HG03432 (cell line): ENCODE measurements around the gene FHAD1.
A peak's percentile ranks its signal among the peaks of the same experiment; 100 is the strongest.

Experiments used
- ATAC-seq: cut with Tn5 transposase; IDR thresholded peaks from one replicate; pipeline ENCODE4 v1.9.1; 2021; ENCODE audit warnings: mild to moderate bottlenecking, moderate library complexity; ENCODE audit not compliant: unreplicated experiment

The FHAD1 gene

GRCh38 chr1:15343729-15344128, 96.7 kb downstream of the FHAD1 start:
- no peak for ATAC-seq

GRCh38 chr1:15344380-15344779, 97.4 kb downstream of the FHAD1 start:
- no peak for ATAC-seq

- ATAC-seq = no peak
Observed at GRCh38 chr1:15344800-15345704, 98.0 kb downstream of the FHAD1 start.

GRCh38 chr1:15345705-15346345, 98.8 kb downstream of the FHAD1 start:
- peak; percentile 62 for ATAC-seq

GRCh38 chr1:15346346-15347030, 99.5 kb downstream of the FHAD1 start:
- no peak for ATAC-seq

DNA sequence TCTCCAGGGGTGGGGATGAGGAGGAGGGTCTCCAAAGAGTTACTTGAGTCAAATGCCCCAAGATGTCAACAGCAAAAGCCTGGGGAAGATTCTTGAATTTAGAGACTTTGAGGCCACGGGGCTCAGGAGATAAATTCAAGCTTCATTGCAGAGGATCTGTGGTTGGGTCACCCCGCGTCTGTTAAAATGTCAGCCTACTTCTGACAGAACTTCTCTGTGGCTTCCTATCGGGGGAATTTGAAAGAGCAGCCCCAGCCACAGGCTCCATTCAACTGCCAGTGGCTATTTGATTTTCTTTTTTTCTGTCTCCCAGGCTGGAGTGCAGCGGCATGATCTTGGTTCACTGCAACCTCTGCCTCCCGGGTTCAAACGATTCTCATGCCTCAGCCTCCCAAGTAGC, 100.2 kb downstream of the FHAD1 start:
- ATAC-seq = no peak

GRCh38 chr1:15348648-15349047, 101.6 kb downstream of the FHAD1 start:
- ATAC-seq = no peak

DNA sequence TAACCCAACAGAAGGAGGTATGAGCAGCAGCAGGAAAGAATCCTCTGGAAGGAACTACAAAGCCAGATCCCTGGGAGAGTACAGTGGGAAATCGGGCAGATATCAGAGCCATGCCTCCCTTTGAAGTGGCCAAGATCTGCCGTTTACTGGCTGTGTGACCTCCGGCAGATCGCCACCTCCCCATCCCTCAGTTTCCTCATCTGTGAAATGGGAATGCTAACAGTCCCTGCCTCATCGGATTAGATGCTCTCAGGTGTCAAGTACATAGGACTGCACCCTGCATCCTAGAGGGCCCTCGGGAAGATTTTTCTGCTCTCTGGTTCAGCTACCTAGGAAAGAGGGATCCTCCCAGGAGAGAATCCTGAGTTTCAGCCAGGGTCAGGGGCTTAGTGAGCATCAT, 102.1 kb downstream of the FHAD1 start:
- no peak for ATAC-seq

GRCh38 chr1:15350151-15350550, 103.1 kb downstream of the FHAD1 start:
- ATAC-seq = no peak

- no peak for ATAC-seq
Observed at GRCh38 chr1:15350551-15351200, 103.7 kb downstream of the FHAD1 start.

- no peak for ATAC-seq
Observed at GRCh38 chr1:15351310-15351709, 104.3 kb downstream of the FHAD1 start.

DNA sequence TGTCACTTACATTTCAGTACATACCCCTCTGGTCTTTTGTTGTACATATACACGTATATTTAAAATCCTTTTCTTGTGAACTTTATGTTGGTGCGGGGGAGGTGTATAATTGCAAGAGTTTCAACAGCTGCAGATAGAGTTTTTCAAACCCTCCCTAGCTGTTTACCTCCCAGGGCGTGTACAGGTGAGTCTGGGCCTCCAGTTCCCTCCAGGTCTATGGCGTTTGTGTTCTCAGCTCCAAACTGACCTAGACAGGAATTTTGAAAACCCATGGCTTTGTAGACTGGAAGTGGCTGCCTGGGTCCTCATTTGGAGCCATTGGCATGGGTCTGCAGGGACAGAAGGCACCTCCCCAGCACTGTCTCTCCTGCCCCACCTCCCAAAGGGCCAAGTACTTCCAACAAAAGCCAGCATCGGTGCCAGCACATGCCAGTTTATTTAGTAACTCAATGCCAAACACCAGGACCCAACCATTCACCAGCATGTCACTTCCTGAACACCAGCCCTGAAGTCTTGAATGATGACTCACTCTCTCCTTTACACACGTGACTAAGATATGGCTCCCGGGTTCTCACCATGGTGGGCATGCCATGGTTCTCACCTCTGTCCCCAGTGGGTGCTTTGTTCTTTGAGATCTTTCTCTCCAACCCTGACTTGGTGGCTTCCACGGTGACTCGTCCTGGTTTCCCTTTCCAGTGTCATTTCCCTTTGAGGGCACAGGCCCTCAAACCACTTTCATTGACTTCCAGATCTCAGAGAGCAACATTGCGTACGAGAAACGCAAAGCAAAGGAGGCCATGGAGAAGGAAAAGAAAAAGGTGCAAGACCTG, 105.3 kb downstream of the FHAD1 start:
- ATAC-seq = no peak

DNA sequence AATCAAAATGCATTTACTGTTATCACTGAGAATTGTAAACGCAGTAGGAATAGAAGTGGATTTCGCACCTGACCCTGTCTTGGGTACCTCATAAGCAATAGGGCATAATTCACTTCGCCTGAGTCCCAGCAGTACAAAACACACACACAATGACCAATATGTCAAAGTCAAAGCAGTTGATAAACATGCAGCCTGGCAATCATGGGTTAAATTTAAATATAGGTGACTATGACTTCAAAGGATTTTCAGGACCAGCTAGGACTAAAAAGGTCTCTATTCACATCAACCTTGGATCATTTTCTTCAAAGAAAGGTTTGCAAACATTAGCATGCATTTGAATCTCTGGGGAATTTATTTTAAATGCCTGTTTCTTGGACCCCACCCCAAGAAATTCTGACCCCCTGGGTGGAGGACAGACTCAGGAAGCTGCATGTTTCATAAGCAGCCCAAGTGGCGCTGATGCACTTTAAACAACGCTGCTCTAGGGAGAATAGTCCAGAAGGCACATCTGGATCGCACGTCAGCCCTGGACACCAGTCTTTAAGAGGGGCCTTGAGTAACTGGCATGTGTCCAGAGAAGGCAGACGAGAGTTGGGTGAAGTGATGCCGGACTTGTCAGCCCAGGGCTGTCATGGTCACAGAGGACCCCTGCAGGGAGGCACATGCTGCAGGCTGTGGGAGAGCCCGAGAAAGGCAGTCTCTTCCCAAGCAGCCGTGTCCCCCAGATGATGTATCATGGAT, 107.0 kb downstream of the FHAD1 start:
- no peak for ATAC-seq

GRCh38 chr1:15354580-15354965, 107.5 kb downstream of the FHAD1 start:
- ATAC-seq = no peak

DNA sequence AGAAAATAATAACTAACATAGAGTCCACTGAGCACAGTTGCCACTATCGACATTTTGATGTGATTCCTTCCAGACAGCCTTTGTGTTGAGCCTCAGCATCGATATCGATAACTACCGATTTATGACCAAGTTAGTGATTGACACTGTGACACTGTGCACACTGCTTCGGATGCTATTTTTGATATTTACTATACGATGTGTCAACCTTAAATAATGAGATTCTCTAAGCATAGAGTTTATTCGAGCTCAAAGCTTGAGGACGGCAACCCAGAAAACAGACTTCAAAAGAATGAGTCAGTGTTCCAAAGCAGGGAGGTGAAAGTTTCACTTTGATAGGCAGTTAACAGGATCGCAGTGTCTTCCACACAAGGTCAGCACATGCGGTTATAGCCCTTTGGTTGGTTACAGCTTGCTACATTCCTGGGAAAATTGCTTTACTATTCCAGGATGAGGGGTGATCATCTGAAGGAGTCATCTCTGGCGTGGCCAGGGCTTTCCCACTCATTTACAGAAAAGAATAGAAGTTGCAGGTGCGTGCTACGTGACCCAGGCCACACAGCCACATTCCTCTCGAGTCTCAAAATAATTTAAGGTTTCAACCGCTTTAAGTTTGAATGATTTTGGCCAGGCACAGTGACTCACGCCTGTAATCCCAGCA, 109.1 kb downstream of the FHAD1 start:
- no peak for ATAC-seq

DNA sequence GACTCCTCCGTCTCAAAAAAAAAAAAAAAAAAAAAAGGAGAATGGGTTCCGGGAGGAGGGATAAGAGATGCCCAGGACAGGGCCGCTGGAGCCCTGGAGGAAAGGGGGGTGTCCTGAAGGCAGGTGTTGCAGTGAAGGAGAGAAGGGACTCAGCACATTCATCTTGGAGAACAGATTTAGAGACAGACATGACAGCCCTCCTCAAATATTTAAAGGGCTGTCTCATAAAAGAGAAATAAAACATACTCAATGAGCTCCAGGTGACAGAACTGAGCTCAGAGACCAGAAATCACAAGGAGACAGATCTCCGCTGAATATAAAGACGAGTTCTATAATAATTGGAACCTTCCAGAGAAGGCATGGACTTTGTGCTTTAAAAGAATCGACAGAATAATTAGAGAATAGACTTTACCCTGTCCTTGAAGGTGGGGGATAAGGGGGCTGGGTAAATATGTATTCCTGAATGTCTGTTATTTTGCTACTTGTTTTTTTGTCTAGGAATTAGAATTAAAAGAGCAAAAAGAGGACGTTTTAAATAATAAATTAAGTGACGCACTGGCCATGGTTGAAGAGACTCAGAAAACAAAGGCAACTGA, 110.7 kb downstream of the FHAD1 start:
- ATAC-seq = no peak

DNA sequence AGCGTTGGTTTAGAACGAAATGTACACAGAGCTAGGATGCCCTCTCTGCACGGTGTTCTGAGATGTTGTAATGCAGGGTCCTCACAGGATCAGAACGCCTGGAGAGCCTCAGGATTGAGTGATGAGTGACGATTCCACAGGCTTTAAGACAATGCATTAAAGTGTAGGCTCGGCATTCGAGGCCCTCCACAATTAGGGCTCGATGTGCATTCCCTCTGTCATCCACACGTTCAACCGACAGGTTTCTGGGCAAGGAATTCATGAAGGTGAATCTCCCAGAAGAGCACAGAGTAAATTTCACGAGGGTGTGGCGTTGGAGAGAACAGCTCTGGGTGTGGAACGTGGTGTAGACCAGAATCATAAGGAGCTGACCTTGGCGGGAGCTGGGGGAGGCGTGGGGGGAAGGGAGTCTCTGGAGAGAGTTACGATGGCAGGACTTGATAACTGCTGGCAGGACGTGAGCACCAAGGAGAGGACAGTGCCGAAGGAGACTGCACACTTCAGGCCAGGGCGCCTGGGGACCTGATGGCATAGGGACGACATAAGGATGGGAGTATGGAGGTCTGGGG, 111.6 kb downstream of the FHAD1 start:
- ATAC-seq = no peak

- ATAC-seq = no peak
Observed at GRCh38 chr1:15360700-15361099, 113.7 kb downstream of the FHAD1 start.
